ENCODE results near the gene WDR1. TPM values are rescaled to one million over a fixed set of nuclear protein-coding genes. Genes with fewer than 3 reads are reported as not detected.

Gene WDR1
- total RNA-seq, 1 donor from 2014 or later = 264 TPM

- no peak for DNase-seq (ENCODE audit: low read depth in 2 of 2)
These were observed 42.4 kb downstream of the WDR1 start for GRCh38 chr4:10074076-10074766.

GRCh38 chr4:10072420-10073017 lies 44.1 kb downstream of the WDR1 start:
- DNase-seq (ENCODE audit: low read depth in 2 of 2) = no peak

DNA sequence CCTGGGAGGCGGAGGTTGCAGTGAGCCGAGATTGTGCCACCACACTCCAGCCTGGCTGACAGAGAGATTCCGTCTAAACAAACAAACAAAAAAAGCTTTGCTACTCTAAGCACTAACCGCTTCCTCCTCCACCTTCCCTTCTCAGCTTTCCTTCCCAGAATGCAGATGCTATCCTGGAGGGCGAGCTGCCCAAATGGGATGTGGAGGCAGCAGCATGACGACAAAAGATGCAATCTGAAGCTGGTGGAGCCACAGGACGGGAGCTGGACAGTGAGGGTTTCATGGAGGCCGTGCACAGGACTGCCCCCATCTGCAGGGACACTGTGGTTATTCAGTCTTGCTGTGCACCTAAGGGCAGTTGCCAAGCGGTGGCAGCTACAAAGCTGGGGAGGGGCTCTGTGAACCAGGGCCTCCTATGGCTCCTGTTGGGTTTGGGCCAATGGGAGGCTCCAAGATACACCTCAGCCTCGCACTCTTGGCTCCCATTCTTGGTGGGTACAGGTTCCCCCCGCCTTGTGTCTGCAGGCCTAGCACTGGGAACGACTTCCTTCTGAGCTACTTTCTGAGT lies 47.4 kb downstream of the WDR1 start:
- DNase-seq (ENCODE audit: low read depth in 2 of 2) = no peak

DNA sequence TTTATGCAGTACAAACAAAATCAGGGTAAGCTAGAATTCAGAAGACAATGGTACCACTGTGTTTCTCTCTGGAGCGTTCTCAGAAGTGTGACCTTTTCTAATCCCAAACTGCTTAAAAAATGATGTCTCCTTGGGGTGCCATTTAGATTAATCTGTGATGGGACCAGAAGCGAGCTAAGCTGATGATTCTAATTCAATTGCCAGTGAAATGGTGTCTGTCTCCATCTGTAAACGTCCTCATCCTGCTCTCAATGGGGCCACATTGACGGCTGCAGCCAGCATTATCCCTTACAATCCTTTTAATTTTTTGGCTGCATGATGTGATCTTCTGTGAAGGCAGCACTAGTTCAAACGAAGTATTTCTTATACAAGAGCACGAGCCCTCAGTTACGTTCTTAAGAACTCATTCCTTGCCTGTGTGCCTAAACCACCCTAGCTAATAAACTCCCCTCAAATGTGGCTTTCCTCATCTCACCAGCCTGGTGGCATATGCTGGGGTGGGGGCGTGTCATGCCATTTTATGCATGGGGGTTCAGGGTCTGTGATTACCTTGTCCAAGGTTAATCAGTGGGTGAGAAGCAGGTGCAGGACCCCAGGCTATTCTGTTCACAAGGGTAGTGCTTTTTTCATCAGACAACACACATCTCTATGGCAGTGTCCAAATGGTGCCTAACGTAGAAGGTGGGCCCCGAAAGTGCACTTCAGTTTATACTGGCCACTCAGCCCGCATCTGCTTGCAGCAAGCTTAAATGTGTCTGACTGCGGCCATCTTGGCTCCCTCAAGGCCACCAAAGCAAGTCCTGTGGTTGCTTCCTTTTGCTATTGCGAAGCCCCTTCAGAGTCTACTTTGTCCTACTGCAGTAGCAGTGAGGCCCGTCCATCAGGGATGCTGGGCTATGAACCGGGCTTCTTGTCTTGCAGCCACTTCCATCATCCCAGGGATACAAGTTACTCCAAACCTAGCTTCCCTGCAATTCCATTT lies 49.6 kb downstream of the WDR1 start:
- no peak for DNase-seq (ENCODE audit: low read depth in 2 of 2)

GRCh38 chr4:10066206-10066605 lies 50.4 kb downstream of the WDR1 start:
- no peak for DNase-seq (ENCODE audit: low read depth in 2 of 2)

DNA sequence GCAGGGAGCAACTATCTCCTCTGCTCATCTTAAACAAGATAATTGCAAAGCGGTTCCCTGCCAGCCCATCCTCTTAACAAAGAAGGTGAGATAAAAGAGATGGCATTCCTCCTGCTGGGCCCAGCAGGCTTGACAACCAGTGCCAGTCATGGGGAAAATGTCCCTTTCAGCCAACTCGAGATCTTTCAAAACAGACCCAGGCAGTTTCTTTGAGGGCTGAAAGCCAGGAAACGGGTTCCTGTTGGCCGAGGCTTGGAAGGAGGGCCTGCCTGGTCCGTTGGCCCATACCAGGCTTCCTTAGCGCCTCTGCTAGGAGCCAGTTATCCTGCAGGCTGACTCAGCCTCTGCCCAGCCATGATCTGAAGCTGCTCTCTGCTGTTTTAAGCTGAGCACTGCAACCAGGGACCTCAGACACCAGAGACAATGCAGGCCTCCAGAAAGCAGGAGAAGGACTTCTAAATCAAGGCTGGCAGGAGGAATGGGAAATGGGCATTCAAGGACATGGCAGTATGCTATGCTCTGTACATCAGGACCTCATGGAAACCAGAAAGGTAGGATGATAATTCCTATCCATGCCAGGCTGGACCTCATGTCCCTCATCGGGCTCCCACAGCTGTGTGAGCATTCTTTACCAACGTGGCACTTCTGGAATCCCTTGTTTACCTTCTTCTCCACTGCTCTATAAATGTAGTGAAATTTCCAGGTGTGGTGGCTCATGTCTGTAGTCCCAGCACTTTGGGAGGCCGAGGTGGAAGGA lies 52.9 kb downstream of the WDR1 start:
- peak; percentile 72 to 81 for DNase-seq (ENCODE audit: low read depth in 2 of 2)

DNA sequence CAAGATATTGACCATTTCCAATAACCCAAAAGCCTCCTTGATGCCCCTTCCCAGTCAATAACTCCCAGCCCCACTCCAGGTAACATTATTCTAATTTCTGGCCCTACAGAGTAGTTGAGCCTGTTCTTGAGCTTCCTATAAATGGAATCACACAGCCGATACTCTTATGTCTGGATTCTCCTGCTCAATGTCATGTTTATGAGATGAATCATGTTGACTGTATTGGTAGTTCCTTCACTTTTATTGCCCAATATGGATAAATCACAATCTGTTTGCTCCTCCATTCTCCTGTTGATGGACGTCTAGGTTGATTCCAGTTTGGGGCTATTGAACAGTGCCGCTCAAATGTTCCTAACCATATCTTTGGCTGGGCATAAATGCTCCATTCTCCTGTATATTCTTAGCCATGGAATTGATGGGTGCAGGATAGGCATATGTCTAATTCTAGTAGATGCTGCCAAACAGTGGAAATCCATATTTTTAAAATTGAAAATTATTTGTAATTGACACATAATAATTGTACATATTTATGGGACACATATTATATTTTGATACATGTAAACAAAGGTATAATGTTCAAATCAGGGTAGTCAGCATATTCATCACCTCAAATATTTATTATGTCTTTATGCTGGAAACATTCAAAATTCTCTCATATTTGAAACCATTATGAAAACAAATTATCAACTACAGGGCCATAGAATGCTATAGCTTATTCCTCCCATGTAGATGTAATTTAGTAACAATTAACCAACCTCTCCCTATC lies 54.8 kb downstream of the WDR1 start:
- DNase-seq (ENCODE audit: low read depth in 2 of 2) = no peak

GRCh38 chr4:10058371-10058770 lies 58.2 kb downstream of the WDR1 start:
- no peak for DNase-seq (ENCODE audit: low read depth in 2 of 2)

DNA sequence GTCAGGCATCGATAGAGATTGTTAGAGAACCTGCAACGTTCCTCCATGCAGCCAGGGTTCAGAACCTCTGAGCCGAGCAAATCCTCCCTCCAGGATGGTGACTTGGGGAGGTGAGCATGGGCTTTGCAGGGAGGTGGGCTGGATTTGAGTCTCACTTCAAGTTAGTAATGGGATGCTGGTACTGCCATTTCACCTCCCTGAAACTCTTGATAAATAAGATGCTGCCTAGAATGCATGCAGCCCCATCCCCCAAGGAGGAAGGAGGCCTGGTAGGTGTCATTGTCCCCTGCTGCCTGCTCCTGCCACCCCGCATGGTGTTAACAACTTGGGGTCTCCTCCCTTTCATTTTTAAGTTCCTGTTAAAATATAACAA lies 59.6 kb downstream of the WDR1 start:
- no peak for DNase-seq (ENCODE audit: low read depth in 2 of 2)

- DNase-seq (ENCODE audit: low read depth in 2 of 2) = no peak
These were observed 60.1 kb downstream of the WDR1 start for GRCh38 chr4:10056334-10057022.

DNA sequence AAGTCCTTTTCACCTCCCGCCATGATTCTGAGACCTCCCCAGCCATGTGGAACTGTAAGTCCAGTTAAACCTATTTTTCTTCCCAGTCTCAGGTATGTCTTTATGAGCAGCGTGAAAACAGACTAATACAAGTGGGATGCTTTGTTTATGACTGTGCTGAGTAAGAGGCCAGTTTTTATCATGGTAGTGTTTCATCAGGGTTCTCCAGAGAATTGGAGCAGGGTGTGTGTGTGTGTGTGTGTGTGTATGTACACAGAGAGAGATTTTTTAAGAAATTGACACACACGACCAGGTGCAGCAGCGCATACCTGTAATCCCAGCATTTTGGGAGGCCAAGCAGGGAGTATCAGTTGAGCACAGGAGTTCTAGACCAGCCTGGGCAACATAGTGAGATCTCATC lies 60.7 kb downstream of the WDR1 start:
- DNase-seq (ENCODE audit: low read depth in 2 of 2) = no peak

- DNase-seq (ENCODE audit: low read depth in 2 of 2) = peak; percentile 61 to 67
These were observed 62.0 kb downstream of the WDR1 start for GRCh38 chr4:10054571-10055041.

DNA sequence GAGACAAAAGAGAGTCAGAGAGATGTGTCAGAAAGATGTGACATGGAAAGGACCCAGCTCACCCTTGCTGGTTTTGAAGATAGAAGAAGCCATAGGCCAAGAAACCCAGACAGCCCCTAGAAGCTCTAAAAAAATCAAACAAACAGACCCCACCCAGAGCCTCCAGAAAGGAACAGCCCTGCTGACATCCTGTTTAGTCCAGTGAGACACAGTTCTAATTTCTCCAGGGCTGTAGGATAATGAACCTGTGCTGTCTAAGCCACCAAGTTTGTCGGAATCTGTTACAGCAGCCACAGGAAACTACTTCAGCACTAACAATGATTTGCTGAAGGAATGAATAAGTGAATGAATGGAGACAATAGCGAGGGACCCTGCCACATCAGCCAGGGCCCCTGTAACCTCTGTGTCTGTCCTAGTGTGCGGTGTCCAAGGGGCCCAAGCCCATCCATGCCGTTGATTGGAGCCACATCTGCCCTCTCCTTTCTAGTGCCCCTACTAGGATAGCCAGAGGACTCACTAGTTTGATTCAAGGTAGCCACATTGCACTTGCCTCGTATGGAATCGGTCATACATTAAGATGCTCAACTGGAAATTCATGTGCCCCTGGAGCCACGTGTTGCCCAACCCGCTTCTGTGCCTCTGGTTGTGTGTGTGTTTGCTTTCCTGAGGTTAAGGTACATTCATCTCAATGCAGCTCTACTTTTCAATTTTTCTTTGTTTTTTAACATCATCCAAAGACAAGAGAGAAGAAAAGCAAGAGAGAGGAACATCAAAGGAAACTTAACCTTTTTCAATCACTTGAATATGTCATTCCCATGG lies 62.8 kb downstream of the WDR1 start:
- DNase-seq (ENCODE audit: low read depth in 2 of 2) = no peak

DNA sequence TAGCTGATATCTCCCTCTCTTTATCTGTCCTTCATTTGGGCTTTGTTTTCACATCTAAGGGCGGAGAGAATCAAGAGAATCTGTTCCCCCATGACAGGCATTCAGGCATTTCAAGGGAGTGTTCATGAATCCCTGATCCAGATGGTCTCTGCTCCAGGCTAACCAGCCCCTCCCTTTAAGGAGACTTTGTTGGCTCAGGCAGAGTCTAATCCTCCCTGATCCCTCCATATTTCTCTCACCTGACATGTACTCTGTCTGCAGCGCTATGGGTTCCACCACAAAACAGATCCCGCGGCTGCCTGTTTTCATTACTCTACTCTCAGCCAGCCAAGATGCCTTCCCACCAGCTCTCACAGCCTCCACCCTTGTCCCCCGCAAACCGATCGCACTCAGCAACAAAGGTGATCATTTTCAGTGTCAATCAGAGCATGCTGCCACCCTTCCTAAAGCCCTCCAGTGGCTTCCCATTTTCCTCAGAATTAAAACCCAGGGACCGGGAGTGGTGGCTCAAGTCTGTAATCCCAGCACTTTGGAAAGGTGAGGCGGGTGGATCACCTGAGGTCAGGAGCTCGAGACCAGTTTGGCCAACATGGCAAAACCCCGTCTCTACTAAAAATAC lies 65.0 kb downstream of the WDR1 start:
- no peak for DNase-seq (ENCODE audit: low read depth in 2 of 2)

DNA sequence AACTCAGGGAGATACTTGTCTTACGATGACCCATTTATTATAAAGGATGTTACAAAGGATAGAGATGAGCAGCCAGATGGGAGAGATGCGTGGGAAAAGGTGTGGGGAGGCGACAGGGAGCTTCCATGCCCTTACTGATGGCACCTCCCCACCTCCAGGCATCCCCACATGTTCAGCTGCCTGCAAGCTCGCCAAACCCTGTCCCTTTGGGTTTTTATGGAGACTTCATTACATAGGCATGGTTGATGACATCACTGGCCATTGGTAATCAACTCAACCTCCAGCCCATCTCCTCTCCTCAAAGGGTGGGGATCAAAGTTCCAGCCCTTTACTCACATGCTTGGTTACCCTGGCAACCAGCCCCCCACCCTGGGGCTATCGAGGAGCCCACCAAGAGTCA lies 65.9 kb downstream of the WDR1 start:
- DNase-seq (ENCODE audit: low read depth in 2 of 2) = no peak

DNA sequence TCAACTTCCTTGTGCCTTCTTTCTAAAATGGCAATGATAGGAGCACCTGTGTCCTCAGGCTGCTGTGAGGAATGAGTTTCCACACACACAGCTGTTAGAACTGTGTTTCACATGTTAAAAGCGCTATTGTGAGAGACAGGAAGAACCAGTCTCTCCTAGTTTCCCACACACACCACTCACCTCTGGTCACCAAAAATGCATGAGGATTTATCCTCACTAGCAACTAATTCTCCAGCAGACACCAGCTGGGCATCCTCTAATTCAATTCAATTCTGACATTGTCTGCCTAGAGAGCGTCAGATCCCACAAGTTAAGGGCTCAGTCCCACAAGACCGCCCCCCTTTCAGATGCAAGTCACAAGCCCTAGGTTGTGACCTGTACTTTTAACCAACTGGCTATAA lies 66.3 kb downstream of the WDR1 start:
- no peak for DNase-seq (ENCODE audit: low read depth in 2 of 2)

- no peak for DNase-seq (ENCODE audit: low read depth in 2 of 2)
These were observed 67.5 kb downstream of the WDR1 start for GRCh38 chr4:10048941-10049697.

- no peak for DNase-seq (ENCODE audit: low read depth in 2 of 2)
These were observed 68.6 kb downstream of the WDR1 start for GRCh38 chr4:10047967-10048366.

All from lung microvascular endothelial cell (primary cell).